Thymus (tissue), 11 donors: ENCODE results near the gene UCN3. TPM values are rescaled to one million over a fixed set of nuclear protein-coding genes. Genes with fewer than 3 reads are reported as not detected.
A peak's percentile ranks its signal among the peaks of the same experiment; 100 is the strongest.

Experiments used
- DNase-seq, 9 donors: peaks; one replicate each; pipeline ENCODE4 v3.0.0-alpha.2; 2013; ENCODE audit warnings: low spot score in 9 of 9, low read depth in 6 of 9, missing footprints in 1 of 9
- H3K27ac ChIP-seq, 2 donors: one replicate each; pipeline ENCODE4 v1.5.1; 2013; ENCODE audit warnings: control low read depth in 1 of 2, low read depth in 1 of 2, low read length in 1 of 2, mild to moderate bottlenecking in 1 of 2, moderate library complexity in 1 of 2
- H3K27me3 ChIP-seq, 2 donors: one replicate each; pipeline ENCODE4 v1.5.1; 2013; ENCODE audit warnings: low read length in 1 of 2; ENCODE audit not compliant: control insufficient read depth in 2 of 2, insufficient read depth in 1 of 2
- H3K36me3 ChIP-seq, 2 donors: one replicate each; pipeline ENCODE4 v1.5.1; 2013; ENCODE audit warnings: low read length in 1 of 2, mild to moderate bottlenecking in 1 of 2, moderate library complexity in 1 of 2; ENCODE audit not compliant: control insufficient read depth in 2 of 2, insufficient read depth in 2 of 2
- H3K4me1 ChIP-seq, 2 donors: one replicate each; pipeline ENCODE4 v1.5.1; 2013; ENCODE audit warnings: low read length in 2 of 2; ENCODE audit not compliant: control insufficient read depth in 2 of 2, insufficient read depth in 2 of 2
- H3K4me3 ChIP-seq, 2 donors: one replicate each; pipeline ENCODE4 v1.5.1; 2013; ENCODE audit warnings: low read length in 2 of 2, control low read depth in 1 of 2, mild to moderate bottlenecking in 1 of 2
- H3K9me3 ChIP-seq, 2 donors: one replicate each; pipeline ENCODE4 v1.5.1; 2013; ENCODE audit warnings: low read length in 1 of 2, mild to moderate bottlenecking in 1 of 2; ENCODE audit not compliant: control insufficient read depth in 2 of 2, insufficient read depth in 1 of 2
- whole genome bisulfite sequencing: extraction: QIAGEN DNeasy Blood & Tissue Kit; methylation state at CpG from one replicate; pipeline ENCODE4 v1.1.7; 2013; 5-methylcytosine and 5-hydroxymethylcytosine counted together
- polyA plus RNA-seq: library from polyadenylated mRNA; stranded (reverse); fragments of 200-250 nt; gene quantifications from one replicate; pipeline ENCODE4 v1.2.3, GENCODE V29; 2013
- total RNA-seq: library from RNA; stranded (reverse); fragments of 120-200 nt; gene quantifications from one replicate; pipeline ENCODE4 v1.2.4, GENCODE V29; 2013
- donor health status: healthy.

The UCN3 gene
- total and polyA plus RNA-seq, 2 donors = 0.19 to 0.30 TPM

DNA sequence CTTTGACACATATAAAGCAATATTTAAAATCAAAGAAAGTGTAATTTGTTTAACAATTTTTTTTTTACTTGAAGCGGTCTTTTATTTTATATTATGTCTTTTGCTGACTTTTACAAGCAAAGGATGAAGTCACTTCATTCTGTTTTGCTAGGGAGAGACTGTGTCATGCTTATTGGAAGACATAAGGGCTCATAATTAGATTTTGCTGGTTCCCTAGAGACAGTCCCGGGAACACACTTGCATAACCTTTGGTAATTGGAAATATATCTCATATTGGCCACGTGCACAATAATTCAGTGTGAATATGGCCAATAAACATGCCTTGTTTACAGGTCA is 47.1 kb downstream of the UCN3 start:
- Histone ChIP-seq H3K27ac (no peak overlapping the region), H3K9me3 (no peaks in the 10 kb centered on the region), H3K4me1 (peaks cover 0 to 3% of the 10 kb centered on the region in 2 donors), H3K4me3 (peak overlapping the region; percentile 61 to 90), H3K36me3 (no peaks in the 10 kb centered on the region), H3K27me3 (no peaks in the 10 kb centered on the region)
- no peak for DNase-seq
- 53% methylated on average over 3 of the region's 3 CpGs for WGBS

DNA sequence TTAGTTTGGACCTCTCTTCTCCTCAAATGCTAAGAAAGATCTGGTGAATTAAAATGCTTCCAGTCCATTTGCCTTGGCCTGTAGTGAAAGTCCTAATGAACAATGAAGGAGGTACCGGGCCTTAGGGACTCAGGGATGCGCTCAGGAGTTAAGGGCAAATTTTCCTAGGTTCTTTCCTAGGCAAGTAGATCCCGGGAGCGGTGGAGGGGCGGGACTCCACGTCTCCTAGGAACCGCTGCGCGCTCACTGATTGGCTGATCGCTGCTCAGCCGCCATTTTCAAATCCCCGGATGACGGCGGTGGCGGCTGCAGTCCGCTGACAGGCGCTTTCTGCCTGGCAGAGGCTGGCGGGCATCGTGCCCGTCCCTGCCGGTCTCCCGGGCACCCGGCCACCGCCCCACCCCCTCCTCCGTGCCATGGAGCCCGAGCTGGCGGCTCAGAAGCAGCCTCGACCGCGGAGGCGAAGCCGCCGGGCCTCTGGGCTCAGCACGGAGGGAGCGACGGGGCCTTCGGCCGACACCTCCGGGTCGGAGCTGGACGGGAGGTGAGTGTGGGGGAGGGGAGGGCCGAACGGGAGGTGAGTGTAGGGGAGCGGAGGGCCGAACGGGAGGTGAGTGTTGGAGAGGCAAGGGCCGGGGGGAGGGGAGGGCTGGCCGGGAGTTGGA is 47.6 kb downstream of the UCN3 start, which contains the start of gene NET1:
NET1 (plus strand) TSS at position 281 of the 665 bp plus-strand sequence; CDS start at position 417, 136 bp downstream.
- WGBS = under 1% methylated on average over 48 of the region's 48 CpGs
- peak; percentile 31 to 85 (median 67) for DNase-seq
- H3K36me3 ChIP-seq = no peaks in the 10 kb centered on the region
- peaks cover 0 to 4% of the 10 kb centered on the region in 2 donors for H3K9me3 ChIP-seq
- H3K4me3 ChIP-seq = peak within 1 kb of the TSS; percentile 61 to 90
- peaks cover 0 to 3% of the 10 kb centered on the region in 2 donors for H3K4me1 ChIP-seq
- H3K27me3 ChIP-seq = no peaks in the 10 kb centered on the region
- H3K27ac ChIP-seq = no peak within 1 kb of the TSS

DNA sequence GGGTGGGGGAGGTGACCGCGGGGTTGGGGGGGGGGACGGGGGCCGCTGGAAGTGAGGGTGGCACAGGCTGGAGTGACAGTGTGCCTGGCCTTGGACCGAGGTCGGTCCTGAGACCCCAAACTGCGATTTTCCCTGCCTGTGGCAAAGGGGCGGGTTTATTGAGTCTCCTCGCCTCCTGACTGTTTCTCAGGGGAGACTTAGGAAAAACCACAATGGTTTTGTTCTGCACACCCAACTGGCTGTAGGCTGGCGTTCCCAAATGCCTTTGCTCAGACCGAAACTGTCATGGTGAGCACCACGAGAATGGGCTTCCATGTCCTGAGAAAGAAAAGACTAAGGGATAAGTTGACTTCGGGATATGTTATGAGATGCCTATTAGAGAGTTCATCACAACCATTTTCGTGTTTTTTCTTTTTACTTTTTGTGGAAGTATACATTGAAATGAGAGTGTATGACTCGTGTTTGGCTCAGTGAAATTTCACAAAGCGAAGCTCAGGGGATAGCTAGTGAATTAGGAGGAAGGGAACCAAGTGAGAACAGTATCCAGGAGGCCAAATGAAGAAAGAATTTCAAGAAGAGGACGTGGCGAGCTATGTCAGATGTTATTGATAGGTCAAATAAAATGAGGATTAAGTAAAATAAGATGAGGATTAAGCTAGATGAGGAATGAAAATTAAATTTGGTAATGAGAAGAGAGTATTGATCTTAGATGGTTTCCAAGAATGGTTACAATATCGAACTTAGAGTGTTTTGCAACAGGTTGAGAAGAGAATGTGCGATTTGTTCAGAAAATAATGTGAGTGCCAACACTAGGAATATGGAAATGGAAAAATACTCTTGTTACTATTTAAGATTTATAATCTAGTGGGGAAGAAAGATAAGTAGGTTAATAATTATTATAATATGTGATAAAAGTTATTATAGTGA is 48.5 kb downstream of the UCN3 start:
- 25% methylated on average over 20 of the region's 20 CpGs for WGBS

DNA sequence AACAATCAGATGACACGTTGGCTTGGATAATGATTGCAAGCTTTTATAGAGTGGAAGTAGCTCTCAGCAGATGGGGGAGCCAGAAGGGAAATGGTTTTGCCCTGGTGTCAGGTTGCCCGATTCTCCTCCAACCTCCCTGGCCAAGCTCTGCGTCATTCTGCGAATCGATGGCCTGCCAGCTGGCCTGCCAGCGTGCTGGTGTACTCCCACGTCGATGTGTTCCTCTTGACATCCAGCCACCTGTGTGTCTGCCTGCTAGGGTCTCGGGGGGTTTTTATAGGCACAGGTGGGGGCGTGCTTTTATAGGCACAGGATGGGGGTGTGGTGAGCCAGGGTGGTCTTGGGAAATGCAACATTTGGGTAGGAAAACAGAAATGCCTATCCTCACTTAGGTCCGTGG is 52.2 kb downstream of the UCN3 start:
- peaks cover 0 to 3% of the 10 kb centered on the region in 2 donors for H3K4me1 ChIP-seq
- H3K27me3 ChIP-seq = no peaks in the 10 kb centered on the region
- H3K9me3 ChIP-seq = peaks cover 0 to 4% of the 10 kb centered on the region in 2 donors
- 96% methylated on average over 11 of the region's 11 CpGs for WGBS
- no peaks in the 10 kb centered on the region for H3K36me3 ChIP-seq
- no peak overlapping the region for H3K4me3 ChIP-seq
- DNase-seq = no peak
- no peak overlapping the region for H3K27ac ChIP-seq

More for the DNA sequence above, 48.5 kb downstream of the UCN3 start:
- DNase-seq = peak in 3 of 9 donors; percentile 6 to 36 (median 7)
- Histone ChIP-seq H3K4me3 (peak overlapping the region; percentile 61 to 90), H3K9me3 (peaks cover 0 to 4% of the 10 kb centered on the region in 2 donors), H3K36me3 (no peaks in the 10 kb centered on the region), H3K27ac (no peak overlapping the region), H3K4me1 (peaks cover 0 to 3% of the 10 kb centered on the region in 2 donors), H3K27me3 (no peaks in the 10 kb centered on the region)

DNA sequence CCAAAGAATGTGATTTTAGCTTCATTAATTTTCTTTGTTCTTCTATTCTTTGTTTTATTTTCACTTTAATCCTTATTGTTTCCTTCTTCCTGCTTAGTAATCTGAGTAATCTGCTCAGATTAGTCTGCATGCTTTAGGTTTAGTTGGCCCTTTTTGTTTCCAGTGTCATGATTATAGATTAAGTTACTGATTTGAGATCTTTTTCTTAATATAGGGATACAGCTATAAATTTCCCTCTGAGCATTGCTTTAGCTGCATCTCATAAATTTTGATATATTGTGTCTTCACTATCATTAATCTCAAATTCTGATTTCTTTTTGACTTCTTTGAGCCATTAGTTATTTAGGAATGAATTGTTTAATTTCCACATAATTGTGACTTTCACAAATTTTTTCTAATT is 53.8 kb downstream of the UCN3 start:
- Histone ChIP-seq H3K36me3 (no peaks in the 10 kb centered on the region), H3K9me3 (peaks cover 0 to 4% of the 10 kb centered on the region in 2 donors), H3K27ac (no peak overlapping the region), H3K4me1 (no peaks in the 10 kb centered on the region), H3K4me3 (no peak overlapping the region), H3K27me3 (no peaks in the 10 kb centered on the region)
- no peak for DNase-seq

DNA sequence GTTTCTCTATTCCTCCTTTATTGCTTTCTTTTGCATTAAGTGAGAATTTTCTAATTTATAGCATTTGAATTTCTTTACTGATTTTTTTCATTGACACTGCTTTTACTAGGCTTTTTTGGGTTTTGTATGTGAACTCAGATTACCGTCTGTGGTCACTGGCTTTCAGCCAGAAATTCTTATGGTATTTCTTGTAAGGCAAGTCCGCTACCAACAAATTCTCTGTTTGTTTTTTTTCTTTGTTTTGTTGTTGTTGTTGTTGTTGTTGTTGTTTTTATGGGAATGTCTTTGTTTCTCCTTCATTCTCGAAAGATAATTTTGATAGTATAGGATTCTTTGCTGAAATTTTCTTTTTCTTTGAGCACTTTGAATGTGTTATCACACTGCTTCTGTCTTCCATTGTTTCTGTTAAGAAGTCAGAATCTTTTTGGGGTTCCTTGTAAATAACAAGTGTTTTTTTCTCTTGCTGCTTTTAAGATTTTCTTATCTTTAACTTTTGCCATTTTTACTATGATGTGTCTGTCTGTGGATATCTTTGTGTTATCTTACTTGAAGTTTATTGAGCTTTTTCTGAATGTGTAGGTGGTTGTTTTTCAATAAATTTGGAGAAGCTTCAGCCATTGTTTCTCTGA is 54.8 kb downstream of the UCN3 start:
- WGBS = 88% methylated on average over 3 of the region's 3 CpGs
- H3K9me3 ChIP-seq = peaks cover 0 to 4% of the 10 kb centered on the region in 2 donors
- H3K27ac ChIP-seq = no peak overlapping the region
- H3K27me3 ChIP-seq = no peaks in the 10 kb centered on the region
- no peak overlapping the region for H3K4me3 ChIP-seq
- H3K4me1 ChIP-seq = no peaks in the 10 kb centered on the region
- no peak for DNase-seq
- H3K36me3 ChIP-seq = no peaks in the 10 kb centered on the region

DNA sequence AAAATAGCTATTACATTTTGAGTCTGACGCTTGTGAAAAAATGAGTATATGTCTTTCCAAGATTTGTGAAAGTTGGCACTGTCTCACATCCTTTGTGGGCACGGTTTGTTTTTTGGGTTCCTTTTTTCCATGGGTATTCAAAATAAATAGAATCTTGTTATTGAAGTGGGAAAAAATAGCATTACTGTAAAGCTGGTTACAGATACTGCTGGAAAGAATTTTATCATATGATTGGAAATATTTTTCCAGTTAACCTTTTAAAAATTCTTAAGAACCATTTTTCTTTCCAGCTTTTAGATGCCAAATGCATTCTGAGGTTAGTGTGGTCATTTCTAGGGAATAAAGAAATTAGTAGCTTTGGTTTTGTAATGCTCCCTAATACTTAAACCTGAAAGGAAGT is 59.0 kb downstream of the UCN3 start:
- H3K9me3 ChIP-seq = no peaks in the 10 kb centered on the region
- DNase-seq = no peak
- H3K4me3 ChIP-seq = no peak overlapping the region
- WGBS = 47% methylated on average over 2 of the region's 2 CpGs
- H3K27me3 ChIP-seq = no peaks in the 10 kb centered on the region
- H3K27ac ChIP-seq = no peak overlapping the region
- no peaks in the 10 kb centered on the region for H3K36me3 ChIP-seq
- no peaks in the 10 kb centered on the region for H3K4me1 ChIP-seq
